HG02970 (cell line): Measurements from ENCODE around the gene ASPSCR1.

Source experiments
- ATAC-seq: cut with Tn5 transposase; IDR thresholded peaks from one replicate; pipeline ENCODE4 v1.9.1; 2021; ENCODE audit warnings: mild to moderate bottlenecking, moderate library complexity, moderate number of reproducible peaks; ENCODE audit not compliant: unreplicated experiment, low FRiP score

The ASPSCR1 gene

DNA sequence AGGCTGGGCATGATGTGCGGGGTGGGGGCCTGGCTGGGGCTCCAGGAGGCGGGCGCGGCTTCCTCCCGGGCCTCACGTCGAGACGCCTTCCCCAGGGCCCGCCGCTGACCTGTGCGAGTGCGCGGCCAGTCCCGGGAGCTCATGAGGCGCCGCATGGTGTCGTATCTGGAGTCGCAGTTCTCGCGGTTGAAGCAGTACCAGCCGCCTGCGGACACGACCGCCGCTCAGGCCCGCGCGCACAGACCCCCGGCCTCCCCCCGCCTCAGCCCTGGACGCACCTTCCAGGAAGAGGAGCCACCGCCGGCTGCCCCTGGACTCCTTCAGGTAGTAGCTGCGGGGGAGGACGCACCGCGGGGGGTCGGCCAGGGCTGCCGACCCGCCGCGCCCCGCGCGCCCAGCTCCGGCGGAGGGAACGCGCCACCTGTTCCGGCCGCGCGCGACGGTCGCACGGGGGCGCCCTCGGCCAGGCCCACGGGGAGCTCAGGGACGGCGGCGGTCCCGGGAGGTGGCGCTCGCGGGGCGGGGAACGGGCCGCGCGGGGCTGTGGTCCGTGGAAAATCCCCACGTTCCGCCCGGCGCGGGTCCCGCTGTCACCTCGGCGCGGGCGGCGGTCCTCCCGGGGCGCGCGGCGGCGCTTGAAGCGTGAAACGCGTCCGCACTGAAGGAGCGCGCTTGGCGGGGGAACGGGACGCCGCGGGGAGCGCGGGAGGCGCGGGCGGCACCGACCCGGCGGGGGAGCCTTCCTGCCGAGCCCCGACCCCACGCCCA lies 17.9 kb upstream of the ASPSCR1 start:
- no peak for ATAC-seq

DNA sequence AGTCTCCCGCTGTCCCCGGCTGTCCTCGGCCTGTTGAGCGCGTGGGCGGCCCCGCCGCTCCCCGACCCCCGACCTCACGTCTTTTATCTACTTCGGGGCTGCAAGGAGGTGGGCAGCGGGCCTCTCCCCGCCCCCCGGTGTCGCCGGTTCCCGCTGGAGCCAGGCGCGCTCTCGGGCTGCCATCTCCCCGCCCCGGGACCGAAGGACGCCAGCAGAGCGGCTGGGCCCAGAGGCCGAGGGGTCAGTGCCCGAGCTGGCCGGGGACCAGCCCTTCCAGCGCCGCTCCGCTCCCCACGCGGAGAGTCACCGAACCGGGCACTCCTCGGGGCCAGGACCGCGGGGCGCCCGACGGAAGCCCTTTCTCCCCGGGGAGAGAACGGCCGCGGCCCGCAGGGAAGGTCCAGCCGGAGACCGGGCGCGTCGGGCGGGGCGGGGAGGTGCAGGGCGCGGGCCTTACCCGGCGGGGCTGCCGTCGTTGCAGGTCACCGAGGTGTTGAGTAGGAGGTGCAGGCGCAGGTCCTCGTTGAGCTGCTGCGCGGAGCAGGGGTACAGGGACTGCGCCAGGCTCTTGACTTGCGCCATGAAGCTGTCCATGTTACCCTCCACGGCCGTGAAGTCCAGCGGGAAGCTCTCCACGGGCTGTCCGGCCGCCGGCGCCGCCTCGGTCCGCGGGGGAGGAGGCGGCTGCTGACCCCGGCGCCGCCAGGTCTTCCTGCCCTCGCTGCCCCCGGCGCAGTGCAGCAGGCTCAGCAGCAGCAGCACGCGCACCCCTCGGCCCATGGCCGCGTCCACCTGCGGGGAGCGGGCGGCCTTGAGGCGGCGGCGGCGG lies 17.1 kb upstream of the ASPSCR1 start:
- ATAC-seq = no peak

- ATAC-seq = no peak
These were observed 16.3 kb upstream of the ASPSCR1 start, which contains the start of gene NOTUM for GRCh38 chr17:81961087-81961511. NOTUM (minus strand) TSS chr17:81961187; CDS start chr17:81960909, 278 bp downstream.

DNA sequence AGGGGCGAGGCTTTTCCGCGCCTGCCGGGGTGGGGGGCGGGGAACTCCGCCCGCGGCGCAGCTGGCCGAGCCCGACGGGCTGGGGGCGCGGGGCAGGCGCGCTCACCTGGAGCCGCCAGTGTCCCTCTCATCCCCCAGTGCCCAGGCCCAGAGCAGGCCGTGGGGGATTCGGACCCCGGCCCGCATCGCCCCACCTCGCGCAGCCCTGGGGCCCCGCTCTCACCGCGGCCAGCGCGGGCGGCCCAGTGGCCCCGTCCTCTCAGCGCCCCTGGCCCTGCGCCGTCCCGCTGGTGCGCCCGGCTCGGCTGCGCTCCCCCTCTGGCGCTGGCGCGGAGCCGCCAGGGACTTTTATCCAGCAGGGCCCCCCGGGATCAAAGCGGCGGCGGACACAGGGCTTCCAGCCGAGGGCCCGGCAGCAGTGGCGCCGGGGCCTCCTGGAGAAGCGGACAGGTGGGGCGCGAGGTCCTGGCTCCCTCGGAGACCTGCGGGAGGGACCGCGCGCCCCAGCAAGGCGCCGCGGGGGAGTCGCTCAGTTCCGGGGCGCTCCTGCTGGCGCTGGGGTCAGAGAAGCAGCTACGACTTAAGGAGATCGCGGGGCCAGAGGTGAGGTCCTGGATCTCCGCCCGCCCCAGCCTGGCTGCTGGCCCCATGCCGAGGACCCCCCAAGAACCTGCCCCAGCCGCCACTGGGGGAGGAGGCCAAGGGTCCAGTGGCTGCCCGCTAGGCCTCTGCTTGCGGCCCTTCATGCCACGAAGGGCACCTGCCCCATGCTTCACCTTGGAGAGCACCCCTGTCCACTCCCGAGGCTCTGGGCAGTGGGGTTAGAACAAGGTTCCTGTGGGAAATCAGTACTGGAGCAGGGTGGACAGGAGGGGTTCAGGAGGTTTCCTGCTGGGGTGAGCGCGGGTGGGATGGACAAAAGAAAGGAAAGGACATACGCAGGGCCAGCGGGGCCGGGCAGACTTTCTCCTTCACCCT lies 15.6 kb upstream of the ASPSCR1 start:
- no peak for ATAC-seq

GRCh38 chr17:81962499-81963441 lies 14.7 kb upstream of the ASPSCR1 start:
- ATAC-seq = no peak

DNA sequence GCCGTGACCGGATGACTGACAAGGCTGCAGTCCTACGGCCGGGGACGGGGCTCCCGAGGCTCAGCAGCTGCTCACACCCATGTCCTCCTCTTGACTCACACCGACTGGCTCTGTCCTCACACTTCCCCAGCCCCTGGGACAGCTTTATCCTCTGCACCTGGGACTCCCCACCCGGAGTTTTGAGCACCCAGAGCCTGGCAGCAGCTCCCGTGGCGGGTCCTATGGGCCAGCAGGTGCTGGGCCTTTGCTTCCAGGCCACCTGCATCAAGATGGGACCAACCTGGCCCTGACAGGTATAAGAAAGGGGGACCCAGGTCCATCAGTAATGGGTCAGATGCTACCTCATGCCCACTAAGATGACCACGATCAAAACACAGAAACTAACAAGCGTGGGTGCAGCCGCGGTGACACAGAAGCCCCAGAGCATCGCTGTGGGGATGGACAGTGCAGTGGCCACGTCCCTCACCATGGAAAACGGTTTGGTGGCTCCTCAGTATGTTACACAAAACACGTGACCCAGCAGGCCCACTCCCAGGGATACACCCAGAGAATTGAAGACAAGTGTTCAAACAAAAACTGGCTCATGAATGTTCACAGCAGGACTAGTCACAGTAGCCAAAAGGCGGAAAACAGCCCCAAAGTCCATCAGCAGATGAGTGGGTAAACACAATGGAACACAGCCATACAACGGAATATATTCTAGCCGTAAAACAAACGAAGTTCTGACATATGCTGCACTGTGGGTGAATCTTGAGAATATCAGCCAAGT lies 13.2 kb upstream of the ASPSCR1 start:
- ATAC-seq = no peak

DNA sequence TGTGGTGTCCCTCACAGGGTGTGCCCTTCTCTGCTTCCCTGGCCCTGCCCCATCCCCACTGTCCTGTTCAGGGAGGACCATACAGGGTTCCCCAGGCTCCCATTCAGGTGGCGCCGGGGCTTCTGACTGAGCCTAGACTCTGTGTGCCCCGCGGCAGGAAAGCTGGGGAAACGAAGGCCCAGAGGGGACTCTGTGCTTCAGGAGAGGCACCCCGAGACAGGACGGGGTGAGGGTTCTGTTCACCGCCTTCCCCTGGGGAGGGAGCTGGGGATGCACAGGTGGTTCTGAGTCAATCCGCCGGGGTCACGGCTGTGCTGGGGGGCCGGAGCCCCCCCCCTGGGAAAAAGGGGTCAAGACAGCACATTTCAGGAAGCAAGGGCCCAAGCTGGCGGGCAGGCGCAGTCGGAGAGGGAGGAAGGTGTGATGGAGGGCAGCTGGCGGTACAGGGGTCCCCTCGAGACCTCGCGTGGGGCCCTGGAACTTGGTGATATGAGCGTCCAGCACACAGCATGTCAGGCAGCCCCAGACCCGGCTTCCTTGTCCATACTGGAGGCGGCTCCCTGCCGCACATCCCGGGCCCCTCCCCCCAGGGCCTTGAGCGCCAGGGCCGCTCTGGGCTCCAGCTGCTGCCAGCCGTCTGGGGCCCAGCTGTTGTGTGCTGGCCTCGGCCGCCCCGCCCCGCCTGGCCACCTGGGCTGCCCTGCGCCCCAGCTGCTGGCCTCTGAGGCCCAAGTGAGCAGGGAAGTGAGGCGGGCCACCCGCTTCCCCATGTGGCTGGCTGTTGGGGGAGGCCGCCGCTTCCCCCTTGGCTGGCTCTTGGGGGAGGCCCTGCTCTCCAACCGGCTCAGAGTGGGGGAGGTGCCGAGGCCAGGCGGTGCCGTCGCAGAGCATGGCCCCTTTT lies 10.8 kb upstream of the ASPSCR1 start:
- no peak for ATAC-seq

- ATAC-seq = no peak
These were observed 10.2 kb upstream of the ASPSCR1 start for GRCh38 chr17:81967244-81967532.

- ATAC-seq = no peak
These were observed 9.7 kb upstream of the ASPSCR1 start for GRCh38 chr17:81967533-81968395.

DNA sequence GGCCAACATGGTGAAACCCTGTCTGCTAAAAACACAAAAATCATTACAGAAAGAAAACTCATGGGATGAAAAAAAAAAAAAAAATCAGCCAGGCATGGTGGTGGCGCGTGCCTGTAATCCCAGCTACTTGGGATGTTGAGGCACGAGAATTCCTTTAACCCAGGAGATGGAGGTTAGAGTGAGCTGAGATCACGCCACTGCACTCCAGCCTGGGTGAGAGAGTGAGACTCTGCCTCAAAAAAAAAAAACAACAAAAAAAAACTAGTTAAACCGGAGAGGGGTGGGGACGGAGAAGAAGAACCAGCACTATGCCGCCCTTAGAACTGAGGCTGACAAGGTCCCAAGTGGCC lies 9.1 kb upstream of the ASPSCR1 start:
- no peak for ATAC-seq

DNA sequence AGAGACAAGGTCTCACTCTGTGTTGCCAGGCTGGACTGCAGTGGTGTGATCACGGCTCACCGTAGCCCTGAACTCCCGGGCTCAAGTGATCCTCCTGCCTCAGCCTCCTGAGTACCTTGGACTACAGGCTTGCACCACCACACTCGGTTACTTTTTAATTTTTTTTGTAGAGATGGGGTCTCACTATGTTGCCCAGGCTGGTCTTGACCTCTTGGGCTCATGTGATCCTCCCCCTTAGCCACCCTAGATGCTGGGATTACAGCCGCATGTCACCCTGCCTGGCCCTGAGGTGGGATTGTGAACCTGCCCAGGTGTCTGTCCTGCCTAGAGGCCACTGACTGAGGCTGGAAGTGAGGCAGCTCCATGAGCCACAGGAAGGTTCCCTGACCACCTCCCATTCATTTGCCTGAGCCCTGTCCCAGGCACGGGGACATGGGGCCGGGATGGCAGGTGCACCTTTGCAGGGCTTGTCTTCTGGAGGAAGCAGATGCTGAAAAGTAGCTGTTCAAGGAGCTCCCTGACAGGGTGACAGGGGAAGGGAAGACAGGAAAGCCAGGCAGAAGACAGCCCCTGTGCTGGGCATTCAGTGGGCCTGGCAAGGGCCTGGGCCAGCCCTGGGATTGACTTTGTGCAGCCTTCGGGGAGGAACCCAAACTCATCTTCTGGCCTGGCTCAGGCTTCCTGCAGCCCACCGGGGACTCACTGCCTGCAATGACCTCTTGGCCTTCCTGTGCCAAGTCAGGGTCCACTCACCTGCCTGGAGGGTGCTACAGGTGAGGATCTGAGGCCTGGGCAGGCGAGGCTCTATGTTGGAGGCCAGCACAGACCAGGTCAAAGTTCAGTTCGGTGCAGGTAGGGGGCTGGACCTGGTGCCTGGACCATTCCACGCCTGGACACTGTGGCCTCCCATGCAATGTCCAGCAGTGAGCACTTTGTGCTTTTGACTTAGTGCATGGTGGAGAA lies 8.3 kb upstream of the ASPSCR1 start:
- ATAC-seq = no peak

GRCh38 chr17:81973432-81973831 lies 4.0 kb upstream of the ASPSCR1 start:
- no peak for ATAC-seq

DNA sequence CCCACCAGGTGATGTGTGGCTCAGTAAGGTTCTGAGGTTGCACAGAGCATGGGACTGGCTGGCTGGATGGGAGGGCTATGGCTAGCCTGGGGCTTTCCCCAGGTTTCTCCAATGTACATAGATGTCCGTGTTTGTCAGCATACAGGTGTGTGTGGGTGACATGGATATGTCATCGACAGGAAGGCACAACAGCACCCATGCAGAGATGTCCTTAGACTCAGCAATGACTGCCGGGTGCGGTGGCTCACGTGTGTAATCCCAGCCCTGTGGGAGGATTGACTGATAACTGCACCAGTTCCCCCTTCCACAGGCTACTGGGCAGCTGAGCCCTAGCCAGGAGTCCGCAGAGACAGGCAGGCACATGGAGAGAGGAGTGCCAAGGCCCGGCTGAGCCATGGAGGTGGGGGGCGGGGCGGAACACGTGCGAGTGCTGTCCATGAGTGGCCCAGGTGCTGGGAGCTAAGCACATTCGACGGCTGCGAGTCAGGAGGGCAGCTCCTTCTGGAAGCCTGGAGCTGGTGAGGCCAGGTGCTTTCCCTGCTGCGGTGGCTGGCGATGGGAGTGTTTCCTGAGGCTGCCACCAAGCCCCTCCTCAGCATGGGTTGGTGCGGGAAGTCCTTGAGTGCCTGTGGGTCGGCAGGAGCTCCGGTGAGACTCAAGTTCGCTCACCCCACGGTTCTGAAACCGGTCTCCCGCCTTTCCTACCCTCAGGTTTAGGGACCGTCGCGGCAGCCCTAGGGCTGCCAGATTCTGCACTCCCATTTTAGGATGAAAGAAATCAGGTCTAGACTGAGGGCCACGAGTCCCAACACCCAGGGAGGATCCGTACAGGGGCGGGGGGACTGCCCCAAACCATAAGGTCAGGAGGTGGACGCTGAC lies 858 bp upstream of the ASPSCR1 start:
- no peak for ATAC-seq

- ATAC-seq = no peak
These were observed 1.3 kb downstream of the ASPSCR1 start for GRCh38 chr17:81978524-81979298.
